ENCODE measurements around the gene BCAP29. TPM values are rescaled to one million over a fixed set of nuclear protein-coding genes. Genes with fewer than 3 reads are reported as not detected.

BCAP29 gene
- total RNA-seq, 2 experiments from 2014 or later = 32.1 to 32.7 TPM

DNA sequence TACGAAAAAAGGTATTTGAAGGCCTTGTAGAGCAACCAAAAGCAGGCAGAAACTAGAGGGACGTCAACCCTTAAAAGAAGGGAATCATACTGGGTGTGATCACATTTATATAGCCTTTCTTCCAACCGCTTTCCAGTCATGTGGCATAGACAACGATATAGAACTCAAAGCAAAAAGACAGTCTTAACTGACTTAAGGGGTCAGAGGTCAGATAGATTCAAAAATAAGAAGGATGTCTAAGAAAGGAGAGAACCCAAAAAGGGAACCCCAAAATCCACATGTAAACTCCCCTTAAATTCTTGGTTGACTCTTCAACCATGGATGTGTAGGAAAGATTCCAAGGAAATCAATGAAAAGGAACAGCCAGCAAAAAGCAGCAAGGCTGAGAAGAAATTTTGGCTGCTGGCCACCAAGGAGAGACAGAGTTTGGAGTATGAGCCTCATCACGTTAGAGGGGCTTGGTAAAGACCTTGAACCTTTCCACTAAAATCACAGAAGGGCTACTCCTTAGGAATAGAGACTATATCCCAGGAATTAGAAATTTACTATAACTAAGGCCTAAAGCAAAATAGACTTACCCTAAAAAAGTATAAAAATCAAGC is 8.6 kb downstream of the BCAP29 start:
- DNase-seq (no peak), ATAC-seq (no peak)
- H3K9me3 Mint-ChIP-seq (ENCODE audit: insufficient read depth) = no peaks in the 10 kb centered on the region
- no peak overlapping the region for H3K4me3 Mint-ChIP-seq
- POLR2A ChIA-PET = no interaction called here
- H3K36me3 Mint-ChIP-seq (ENCODE audit: low read depth) = peaks cover 27% of the 10 kb centered on the region
- no peak overlapping the region for H3K27ac Mint-ChIP-seq
- CTCF ChIA-PET = no interaction called here
- H3K27me3 Mint-ChIP-seq (ENCODE audit: low read depth) = no peaks in the 10 kb centered on the region
- no peaks in the 10 kb centered on the region for H3K4me1 Mint-ChIP-seq (ENCODE audit: low read depth)

DNA sequence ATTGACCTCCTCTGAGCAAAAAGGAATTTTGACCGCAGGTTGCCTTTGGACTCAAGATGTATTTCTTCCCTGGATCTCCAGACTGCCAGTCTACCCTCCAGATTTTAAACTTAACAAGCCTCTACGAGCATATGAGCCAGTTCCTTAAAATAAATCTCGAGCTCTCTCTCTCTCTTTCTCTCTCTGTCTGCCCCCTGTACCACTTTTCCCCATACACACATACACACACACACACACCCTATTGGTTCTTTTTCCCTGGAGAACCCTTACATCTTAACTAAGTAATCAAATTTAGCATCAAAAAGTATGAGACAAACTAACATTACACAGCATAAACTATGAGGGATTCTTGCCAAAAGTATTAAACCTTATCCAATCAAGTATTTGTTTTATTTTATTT is 11.4 kb downstream of the BCAP29 start:
- H3K27ac Mint-ChIP-seq = no peak overlapping the region
- ChIA-PET POLR2A (no interaction called here), CTCF (no interaction called here)
- peaks cover 17% of the 10 kb centered on the region for H3K36me3 Mint-ChIP-seq (ENCODE audit: low read depth)
- H3K4me1 Mint-ChIP-seq (ENCODE audit: low read depth) = no peaks in the 10 kb centered on the region
- H3K27me3 Mint-ChIP-seq (ENCODE audit: low read depth) = no peaks in the 10 kb centered on the region
- H3K4me3 Mint-ChIP-seq = no peak overlapping the region
- H3K9me3 Mint-ChIP-seq (ENCODE audit: insufficient read depth) = no peaks in the 10 kb centered on the region
- ATAC-seq (no peak), DNase-seq (no peak)

DNA sequence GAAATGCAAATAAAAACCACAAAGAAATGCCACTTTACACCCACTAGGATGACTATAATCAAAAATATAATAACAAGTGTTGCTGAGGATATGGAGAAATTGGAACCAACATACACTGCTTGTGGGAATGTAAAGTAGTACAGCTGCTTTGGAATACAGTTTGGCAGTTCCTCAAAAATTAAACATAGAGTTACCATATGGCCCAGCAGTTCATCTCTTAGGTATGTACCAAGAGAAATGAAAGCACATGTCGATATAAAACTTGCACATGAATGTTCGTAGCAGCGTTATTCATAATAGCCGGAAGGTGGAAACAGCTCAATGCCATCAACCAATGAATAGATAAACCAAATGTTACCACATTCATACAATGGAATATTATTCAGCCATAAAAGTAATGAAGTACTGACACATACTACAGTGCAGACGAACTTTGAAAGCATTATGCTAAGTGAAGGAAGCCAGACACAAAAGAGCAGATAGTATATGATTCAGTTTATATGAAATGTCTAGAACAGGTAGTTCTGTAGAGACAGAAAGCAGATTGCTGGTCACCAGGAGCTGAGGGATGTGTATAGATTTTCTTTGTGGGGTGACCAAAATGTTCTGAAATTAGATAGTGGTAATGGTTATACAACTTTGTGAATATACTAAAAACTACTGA is 12.4 kb downstream of the BCAP29 start:
- ChIA-PET POLR2A (no interaction called here), CTCF (no interaction called here)
- Mint-ChIP-seq H3K4me1 (ENCODE audit: low read depth) (no peaks in the 10 kb centered on the region), H3K27ac (no peak overlapping the region), H3K27me3 (ENCODE audit: low read depth) (no peaks in the 10 kb centered on the region), H3K4me3 (no peak overlapping the region), H3K9me3 (ENCODE audit: insufficient read depth) (no peaks in the 10 kb centered on the region), H3K36me3 (ENCODE audit: low read depth) (peaks cover 16% of the 10 kb centered on the region)
- no peak for ATAC-seq
- no peak for DNase-seq

- no peak overlapping the region for H3K27ac Mint-ChIP-seq
- POLR2A ChIA-PET = no interaction called here
- peaks cover 18% of the 10 kb centered on the region for H3K36me3 Mint-ChIP-seq (ENCODE audit: low read depth)
- no peak overlapping the region for H3K4me3 Mint-ChIP-seq
- H3K27me3 Mint-ChIP-seq (ENCODE audit: low read depth) = no peaks in the 10 kb centered on the region
- ATAC-seq = no peak
- DNase-seq = no peak
- no peaks in the 10 kb centered on the region for H3K4me1 Mint-ChIP-seq (ENCODE audit: low read depth)
- no peaks in the 10 kb centered on the region for H3K9me3 Mint-ChIP-seq (ENCODE audit: insufficient read depth)
- CTCF ChIA-PET = no interaction called here
Observed at GRCh38 chr7:107593025-107593410, 13.0 kb downstream of the BCAP29 start.

DNA sequence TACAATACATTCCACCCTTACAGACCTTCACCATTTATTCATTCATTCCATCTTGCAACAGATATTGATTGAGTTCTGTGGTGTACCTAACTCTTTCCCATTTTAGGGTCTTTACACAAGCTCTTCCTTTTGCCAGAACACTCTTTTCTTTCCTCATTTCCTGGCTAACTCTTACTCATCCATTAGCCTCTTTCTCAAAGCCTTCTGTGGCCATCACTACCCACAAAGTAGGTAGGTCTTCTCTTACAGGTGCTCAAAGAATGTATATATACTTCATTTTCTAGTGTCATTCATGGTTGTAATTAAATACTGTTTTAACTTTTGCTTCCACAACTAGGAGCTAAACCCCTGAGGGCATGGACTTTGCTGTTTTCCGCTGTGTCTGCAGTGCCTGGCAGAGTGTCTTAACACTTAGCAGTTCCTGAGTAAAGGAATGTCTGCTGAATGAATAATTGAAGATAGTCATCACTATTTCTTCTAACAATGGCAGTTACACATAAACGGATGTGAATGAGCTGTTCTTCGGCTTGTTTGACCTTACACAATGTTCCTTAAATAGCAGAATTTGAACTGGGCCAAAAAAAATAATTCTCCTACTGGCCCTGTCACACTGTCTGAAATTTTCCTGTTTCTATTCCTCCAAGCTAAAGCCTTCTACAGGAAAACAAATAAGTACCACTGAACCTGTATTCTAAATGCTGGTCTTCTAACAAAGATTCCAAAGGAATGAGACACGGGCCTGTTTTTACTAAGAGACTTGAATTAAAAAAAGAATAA is 15.1 kb downstream of the BCAP29 start:
- no peak overlapping the region for H3K4me3 Mint-ChIP-seq
- ChIA-PET CTCF (interaction anchor here (0.6 kb wide), 1 partner anchor 70 kb away, joined by 3 read pairs; no protein-coding TSS in a partner anchor), POLR2A (no interaction called here)
- no peaks in the 10 kb centered on the region for H3K4me1 Mint-ChIP-seq (ENCODE audit: low read depth)
- no peaks in the 10 kb centered on the region for H3K9me3 Mint-ChIP-seq (ENCODE audit: insufficient read depth)
- no peak for DNase-seq
- peaks cover 19% of the 10 kb centered on the region for H3K36me3 Mint-ChIP-seq (ENCODE audit: low read depth)
- no peaks in the 10 kb centered on the region for H3K27me3 Mint-ChIP-seq (ENCODE audit: low read depth)
- ATAC-seq = no peak
- H3K27ac Mint-ChIP-seq = no peak overlapping the region

DNA sequence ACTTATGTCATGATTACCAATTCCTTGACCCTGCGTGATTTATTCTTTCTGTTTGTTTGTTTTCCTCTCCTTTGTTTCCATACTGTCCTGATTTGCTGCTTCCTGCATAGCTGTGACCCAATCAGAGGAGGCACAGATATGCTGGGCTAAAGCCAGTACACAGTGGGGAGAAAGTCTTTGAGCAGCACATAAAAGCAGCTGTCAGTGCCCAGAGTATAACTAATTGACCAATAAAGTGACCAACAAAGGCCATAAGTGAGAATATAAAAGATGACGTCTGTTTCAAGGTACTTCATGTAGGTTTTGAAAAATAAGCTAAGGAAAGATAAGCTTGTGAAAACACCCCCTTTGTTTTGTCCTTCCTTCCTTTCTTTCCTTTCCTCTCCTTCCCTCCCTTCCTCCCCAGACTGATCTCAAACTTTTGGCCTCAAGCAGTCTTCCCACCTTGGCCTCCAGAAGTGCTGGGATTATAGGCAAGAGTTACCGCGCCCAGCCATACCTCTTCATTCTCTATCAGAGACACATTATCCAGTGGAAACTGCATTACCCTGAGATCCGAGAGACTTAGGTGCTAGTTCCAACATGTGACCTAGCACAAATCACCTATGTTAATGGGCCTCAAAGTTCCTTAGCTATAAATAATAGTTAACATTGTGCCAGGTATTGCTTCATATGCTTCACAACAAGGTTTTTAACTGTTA is 17.0 kb downstream of the BCAP29 start:
- Mint-ChIP-seq H3K9me3 (ENCODE audit: insufficient read depth) (no peaks in the 10 kb centered on the region), H3K27me3 (ENCODE audit: low read depth) (no peaks in the 10 kb centered on the region), H3K27ac (no peak overlapping the region), H3K4me1 (ENCODE audit: low read depth) (no peaks in the 10 kb centered on the region), H3K4me3 (no peak overlapping the region), H3K36me3 (ENCODE audit: low read depth) (peaks cover 29% of the 10 kb centered on the region)
- CTCF ChIA-PET = interaction anchor here (1.0 to 1.3 kb wide), 2 partner anchors 64 to 149 kb away, joined by 3 to 4 read pairs; partner anchors contain the start of gene SLC26A4
- POLR2A ChIA-PET = interaction anchor here (0.6 kb wide), 1 partner anchor 428 kb away, joined by 3 read pairs; the partner anchor contains the start of gene HBP1
- DNase-seq (no peak), ATAC-seq (no peak)

GRCh38 chr7:107597582-107597916 is 17.5 kb downstream of the BCAP29 start:
- ATAC-seq (no peak), DNase-seq (no peak)
- CTCF ChIA-PET = interaction anchor here (1.0 to 1.3 kb wide), 2 partner anchors 64 to 150 kb away, joined by 3 to 4 read pairs; partner anchors contain the start of gene SLC26A4
- Mint-ChIP-seq H3K27me3 (ENCODE audit: low read depth) (no peaks in the 10 kb centered on the region), H3K4me1 (ENCODE audit: low read depth) (no peaks in the 10 kb centered on the region), H3K4me3 (no peak overlapping the region), H3K9me3 (ENCODE audit: insufficient read depth) (no peaks in the 10 kb centered on the region), H3K36me3 (ENCODE audit: low read depth) (peaks cover 30% of the 10 kb centered on the region), H3K27ac (no peak overlapping the region)
- POLR2A ChIA-PET = no interaction called here

- CTCF ChIA-PET = interaction anchor here (1.0 to 1.3 kb wide), 2 partner anchors 63 to 150 kb away, joined by 3 to 4 read pairs; partner anchors contain the start of gene SLC26A4
- Mint-ChIP-seq H3K27ac (no peak overlapping the region), H3K4me3 (no peak overlapping the region), H3K4me1 (ENCODE audit: low read depth) (no peaks in the 10 kb centered on the region), H3K9me3 (ENCODE audit: insufficient read depth) (no peaks in the 10 kb centered on the region), H3K27me3 (ENCODE audit: low read depth) (no peaks in the 10 kb centered on the region), H3K36me3 (ENCODE audit: low read depth) (peaks cover 31% of the 10 kb centered on the region)
- POLR2A ChIA-PET = no interaction called here
- ATAC-seq (no peak), DNase-seq (no peak)
Observed at GRCh38 chr7:107597953-107598352, 17.9 kb downstream of the BCAP29 start.

DNA sequence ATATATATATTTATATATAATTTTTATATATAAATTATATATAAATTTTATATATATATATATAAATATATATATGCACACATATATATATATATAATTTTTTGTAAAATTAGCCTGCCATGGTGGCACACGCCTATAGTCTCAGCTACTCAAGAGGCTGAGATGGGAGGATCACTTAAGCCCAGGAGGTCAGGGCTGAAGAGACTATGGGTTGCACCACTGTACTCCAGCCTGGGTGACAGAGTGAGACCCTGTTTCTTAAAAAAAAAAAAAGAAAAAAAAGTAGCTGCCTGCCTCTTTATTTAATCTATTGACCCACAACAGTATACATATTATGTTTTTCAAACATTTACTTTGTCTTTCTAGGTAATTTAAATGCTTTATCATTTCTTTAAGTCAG is 19.2 kb downstream of the BCAP29 start:
- H3K27ac Mint-ChIP-seq = no peak overlapping the region
- no peak overlapping the region for H3K4me3 Mint-ChIP-seq
- H3K9me3 Mint-ChIP-seq (ENCODE audit: insufficient read depth) = no peaks in the 10 kb centered on the region
- no peaks in the 10 kb centered on the region for H3K4me1 Mint-ChIP-seq (ENCODE audit: low read depth)
- H3K27me3 Mint-ChIP-seq (ENCODE audit: low read depth) = no peaks in the 10 kb centered on the region
- DNase-seq (no peak), ATAC-seq (no peak)
- ChIA-PET POLR2A (no interaction called here), CTCF (interaction anchor here (1.7 kb wide), 1 partner anchor 144 kb away, joined by 6 read pairs; the partner anchor contains the start of gene CBLL1)
- peaks cover 30% of the 10 kb centered on the region for H3K36me3 Mint-ChIP-seq (ENCODE audit: low read depth)

DNA sequence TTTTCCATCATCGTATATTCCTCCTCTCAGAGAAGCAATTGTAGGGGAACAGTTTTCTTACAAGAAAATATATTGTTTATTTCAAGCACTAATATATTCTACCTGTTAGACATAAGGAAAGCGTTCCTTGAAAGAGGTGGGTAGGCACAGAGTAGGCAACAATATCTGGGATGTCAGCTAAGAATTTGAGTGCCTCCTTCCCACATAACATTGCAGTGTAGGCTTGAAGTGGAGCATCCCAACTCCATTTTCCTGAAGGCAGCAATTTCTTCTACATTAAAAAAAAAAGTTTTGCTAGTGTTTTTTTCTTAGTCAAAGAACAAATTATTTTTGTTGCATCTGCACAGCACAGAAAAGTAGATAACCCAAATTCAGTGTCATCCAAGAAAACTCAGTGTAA is 20.8 kb downstream of the BCAP29 start:
- no peak for DNase-seq
- Mint-ChIP-seq H3K4me1 (ENCODE audit: low read depth) (no peaks in the 10 kb centered on the region), H3K27ac (no peak overlapping the region), H3K27me3 (ENCODE audit: low read depth) (no peaks in the 10 kb centered on the region), H3K9me3 (ENCODE audit: insufficient read depth) (no peaks in the 10 kb centered on the region), H3K4me3 (no peak overlapping the region), H3K36me3 (ENCODE audit: low read depth) (peaks cover 30% of the 10 kb centered on the region)
- ChIA-PET POLR2A (no interaction called here), CTCF (interaction anchor here (1.7 kb wide), 1 partner anchor 143 kb away, joined by 6 read pairs; the partner anchor contains the start of gene CBLL1)
- no peak for ATAC-seq

GRCh38 chr7:107605218-107605815 is 25.3 kb downstream of the BCAP29 start:
- Mint-ChIP-seq H3K4me3 (no peak overlapping the region), H3K36me3 (ENCODE audit: low read depth) (peaks cover 20% of the 10 kb centered on the region), H3K4me1 (ENCODE audit: low read depth) (no peaks in the 10 kb centered on the region), H3K9me3 (ENCODE audit: insufficient read depth) (no peaks in the 10 kb centered on the region), H3K27ac (no peak overlapping the region), H3K27me3 (ENCODE audit: low read depth) (no peaks in the 10 kb centered on the region)
- ChIA-PET POLR2A (no interaction called here), CTCF (no interaction called here)
- ATAC-seq = no peak
- DNase-seq = no peak

All from activated CD8-positive, alpha-beta T cell treated with anti-CD3 and anti-CD28 coated beads, Interleukin-2, amount 10 ng/mL, durations not matched to agents 7 days and 5 days (primary cell).